H54 (cell line): Measurements from ENCODE around the gene FOXA2.
"Not testable (repeated sequence)": the region's sequence is repeated elsewhere in the genome, so short reads cannot be mapped to it uniquely, and the experiment has no call there.

Experiments
- DNase-seq: peaks from one replicate; pipeline ENCODE4 v3.0.0; 2011; ENCODE audit warnings: low spot score, mixed read lengths; ENCODE audit not compliant: insufficient read length
- FAIRE-seq: peaks from 3 replicates; lab custom pipeline; 2011; peaks lifted over from hg19 to GRCh38; lab: Jason Lieb, UNC
- POLR2A ChIP-seq: IDR thresholded peaks from 2 replicates; pipeline ENCODE4 v1.6.1; 2011; ENCODE audit warnings: low read depth, mild to moderate bottlenecking, low read length

FOXA2 gene

DNA sequence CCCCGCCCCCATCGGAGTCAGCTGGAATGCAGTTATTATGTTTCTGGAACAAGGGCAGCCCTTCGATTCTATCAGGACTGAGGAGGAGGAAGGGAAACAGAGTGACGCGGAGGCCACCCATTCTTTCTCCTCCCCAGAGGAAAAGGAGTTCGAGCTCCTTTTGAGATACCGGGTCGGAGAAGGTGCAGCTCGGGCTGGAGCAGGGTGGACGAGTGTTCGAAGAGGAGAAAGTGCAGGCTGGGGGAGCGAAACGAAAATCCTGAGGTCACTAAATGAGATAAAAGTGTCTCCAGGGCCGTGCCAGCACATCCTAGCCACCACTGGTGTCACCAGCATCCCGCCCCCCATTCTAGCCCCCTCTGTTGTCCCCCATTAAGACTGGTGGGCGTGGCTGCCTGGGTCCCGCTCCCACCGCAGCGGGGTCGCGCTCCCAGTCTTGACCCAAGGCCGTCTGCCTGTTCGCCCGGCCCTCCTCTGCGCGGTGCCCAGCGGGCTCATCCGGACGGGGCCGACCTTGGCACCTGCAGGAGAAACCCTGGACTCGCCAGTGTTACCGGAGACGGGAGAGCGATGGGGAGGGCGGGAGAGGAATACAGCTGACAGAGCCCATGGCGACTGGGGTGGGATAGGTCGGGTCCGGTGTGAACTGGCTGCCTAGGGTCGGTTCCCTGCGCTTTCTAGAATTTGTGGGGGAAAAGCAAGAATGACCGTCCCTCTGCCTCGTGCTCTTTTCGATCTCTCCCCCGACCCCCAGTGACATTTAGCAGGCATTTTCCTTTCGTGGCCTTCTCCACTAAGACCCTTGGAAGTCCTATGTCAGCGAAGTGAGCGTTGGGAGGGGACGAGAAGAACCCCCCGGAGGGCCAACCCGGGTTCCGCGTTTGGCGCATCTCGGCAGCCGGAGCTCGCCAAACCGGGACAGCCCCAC, 16.2 kb downstream of the FOXA2 start:
- DNase-seq (no peak), FAIRE-seq (no peak)
- no peak for TF ChIP-seq POLR2A

DNA sequence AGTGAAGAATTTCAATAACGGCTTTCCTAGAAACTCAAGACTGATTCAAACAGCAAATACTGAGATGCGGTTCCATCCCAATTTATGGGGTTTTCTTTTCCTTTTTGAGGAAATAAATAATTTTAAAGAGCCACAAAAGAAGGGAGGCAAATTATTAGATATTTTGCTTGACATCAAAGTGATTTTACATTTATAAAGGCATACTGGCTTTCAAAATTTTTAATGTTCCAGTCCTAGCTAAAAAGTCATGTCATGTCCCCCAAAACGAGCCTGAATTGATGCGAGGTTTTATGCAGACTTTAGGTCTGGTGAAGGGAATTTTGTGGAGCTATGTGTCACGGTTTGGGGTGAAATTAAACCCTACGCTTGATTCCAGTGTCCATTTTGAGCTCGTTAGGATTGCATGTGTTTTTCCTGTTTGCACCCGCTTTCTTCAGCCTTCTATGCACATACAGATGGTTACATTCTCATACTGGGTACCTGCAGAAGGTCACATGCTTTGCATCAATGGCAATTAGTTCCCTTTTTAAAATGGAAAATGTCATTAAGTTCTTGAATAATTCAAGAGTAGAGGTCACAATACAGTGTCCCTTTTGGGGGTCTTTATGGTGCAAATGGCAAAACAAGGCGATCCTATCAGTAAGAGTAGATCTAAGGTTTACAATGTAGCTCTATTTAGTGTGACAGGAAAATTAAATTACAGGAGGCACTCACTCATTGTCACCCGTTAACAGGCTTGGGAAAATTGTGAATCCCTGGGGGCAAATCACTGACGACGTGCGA, 17.3 kb downstream of the FOXA2 start:
- no peak for FAIRE-seq
- TF ChIP-seq POLR2A: no peak
- DNase-seq: no peak

DNA sequence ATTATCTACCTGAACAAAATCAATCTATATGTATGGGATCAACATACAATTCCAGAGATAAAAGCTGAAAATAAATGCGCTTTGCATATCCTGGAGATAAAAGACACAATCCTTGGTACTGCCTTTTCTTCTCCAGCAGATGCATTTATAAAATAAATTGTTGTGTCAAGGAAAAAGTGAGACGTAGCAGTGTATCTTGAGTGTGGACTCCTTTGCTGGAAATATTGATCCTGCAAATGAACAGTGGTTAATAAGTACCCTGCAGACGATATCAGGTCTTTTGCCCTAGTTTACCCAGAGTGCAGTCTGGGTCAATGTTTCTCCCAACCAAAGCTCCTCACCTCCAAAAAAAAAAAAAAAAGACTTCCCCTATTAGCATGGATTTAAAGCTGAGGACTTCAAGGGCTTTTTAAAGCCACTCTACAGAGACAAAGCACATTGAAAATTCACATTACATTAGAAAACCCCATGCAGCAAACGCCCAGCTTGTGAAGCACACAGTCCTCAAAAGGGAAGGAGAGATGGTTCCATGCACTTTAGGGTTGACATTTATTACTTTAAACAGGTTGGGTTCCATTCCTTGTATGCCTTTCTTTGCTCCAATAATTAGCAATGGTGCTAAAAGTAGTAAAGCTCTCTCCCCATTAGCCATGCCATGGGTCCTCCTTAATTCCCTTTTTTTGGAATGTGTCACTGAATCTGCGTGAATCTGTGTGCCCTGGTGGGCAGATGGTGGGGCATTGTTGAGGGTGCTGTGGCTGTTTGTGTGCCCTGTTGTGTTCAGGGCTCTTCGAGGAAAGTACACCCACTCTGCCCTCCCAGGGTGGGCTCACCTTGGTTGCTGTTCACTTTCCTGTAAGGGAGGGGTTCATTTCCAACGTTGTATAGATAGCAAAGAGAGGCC, 21.1 kb downstream of the FOXA2 start:
- no peak for DNase-seq
- TF ChIP-seq POLR2A: no peak
- FAIRE-seq: no peak

DNA sequence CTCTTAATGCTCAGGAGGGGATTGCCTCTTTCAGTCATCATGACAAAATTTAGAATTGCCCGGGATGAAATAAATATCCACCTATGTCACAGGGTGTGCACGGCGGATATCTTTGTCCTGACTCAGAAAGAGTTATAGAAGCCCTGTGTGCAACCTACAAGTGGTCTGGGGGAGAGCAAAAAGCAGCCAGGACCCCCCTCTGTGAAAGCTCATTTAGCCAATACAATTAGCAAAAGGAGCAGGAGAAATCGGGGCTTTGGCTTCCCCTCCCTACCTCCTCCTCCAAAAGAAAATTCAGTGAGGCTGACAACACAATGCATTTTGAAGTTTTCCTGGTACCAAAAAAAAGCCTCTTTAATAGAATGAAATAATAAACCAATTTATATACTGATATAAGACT, 21.8 kb downstream of the FOXA2 start:
- TF ChIP-seq POLR2A: no peak
- no peak for FAIRE-seq

DNA sequence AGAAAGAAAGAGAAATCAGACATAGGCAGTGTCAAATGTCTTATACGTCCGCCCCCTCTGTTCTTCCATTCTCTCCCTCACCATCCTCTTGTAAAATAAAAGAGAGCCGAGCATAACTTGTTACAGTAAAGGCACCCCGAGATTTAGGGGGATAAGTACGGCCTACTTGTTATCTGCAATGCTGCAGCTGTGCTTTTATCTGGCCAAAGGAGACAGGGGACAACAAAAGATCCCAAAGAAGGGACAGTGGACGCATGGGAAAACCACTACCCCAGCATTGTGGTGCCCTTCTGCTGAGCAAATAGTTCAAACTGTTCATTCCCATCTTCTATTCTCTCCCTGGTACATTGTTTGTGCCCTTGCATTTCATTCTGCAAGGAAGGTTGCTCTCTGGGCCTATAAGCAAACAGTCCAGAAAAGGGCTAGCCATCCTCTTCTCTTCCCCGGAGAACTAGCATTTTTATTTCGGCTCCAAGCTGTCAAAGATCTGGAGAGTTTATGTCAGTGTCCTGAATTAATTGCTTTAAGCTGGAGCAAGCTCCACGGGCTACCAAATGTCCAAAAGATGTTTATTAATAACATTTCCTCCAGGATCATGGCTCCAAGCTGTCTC, 22.3 kb downstream of the FOXA2 start:
- no peak for TF ChIP-seq POLR2A
- DNase-seq: no peak
- no peak for FAIRE-seq

More for the DNA sequence above, 21.8 kb downstream of the FOXA2 start:
- DNase-seq: no peak

DNA sequence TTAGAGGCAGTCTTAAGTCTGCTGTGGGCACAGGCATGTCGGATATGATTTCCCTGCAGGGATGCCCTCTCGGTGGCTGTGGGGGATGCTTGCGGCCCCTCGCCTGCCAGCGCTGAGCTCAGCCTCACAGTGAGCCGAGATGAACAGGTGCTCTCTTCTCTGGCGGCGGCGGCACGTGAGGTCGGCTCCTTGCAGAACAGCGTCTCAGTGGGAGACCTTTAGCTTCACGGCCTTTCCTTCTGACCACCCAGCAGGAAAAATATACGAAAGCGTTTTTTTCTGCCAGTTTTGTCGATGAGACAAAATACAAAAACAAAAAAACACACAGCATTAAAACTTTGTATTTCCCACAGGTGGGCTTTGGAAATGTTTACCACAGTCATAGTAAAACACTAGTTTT, 23.6 kb downstream of the FOXA2 start:
- TF ChIP-seq POLR2A: no peak
- FAIRE-seq (no peak), DNase-seq (no peak)

DNA sequence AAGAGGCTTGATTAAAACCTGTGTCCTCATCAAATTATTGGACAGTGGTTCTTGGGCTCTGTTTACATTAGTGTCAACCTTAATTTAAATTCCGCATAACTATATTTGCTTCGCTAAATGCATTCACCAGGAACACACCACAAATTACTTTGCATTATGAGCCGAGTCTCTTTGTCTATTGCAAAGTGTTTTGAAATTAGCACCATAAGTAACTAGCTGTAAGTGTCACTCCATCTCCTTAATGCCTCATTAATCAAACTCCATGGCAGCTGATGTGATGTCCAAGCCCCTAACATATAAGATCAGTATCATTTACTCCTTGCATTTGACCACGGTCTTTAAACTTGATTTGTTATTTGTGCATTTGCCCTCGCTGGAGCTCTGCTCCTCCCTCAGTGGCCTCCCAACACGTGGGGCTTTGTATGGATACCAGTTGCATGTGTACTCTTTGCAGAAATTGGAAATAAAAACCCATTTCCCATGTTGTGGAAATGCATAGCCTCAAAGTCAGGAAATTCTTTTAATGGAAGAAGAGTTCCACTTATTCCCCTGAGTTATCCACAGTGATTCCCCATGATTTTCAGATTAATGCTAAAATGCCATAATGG, 24.6 kb downstream of the FOXA2 start:
- FAIRE-seq: no peak
- TF ChIP-seq POLR2A: no peak
- DNase-seq: no peak

DNA sequence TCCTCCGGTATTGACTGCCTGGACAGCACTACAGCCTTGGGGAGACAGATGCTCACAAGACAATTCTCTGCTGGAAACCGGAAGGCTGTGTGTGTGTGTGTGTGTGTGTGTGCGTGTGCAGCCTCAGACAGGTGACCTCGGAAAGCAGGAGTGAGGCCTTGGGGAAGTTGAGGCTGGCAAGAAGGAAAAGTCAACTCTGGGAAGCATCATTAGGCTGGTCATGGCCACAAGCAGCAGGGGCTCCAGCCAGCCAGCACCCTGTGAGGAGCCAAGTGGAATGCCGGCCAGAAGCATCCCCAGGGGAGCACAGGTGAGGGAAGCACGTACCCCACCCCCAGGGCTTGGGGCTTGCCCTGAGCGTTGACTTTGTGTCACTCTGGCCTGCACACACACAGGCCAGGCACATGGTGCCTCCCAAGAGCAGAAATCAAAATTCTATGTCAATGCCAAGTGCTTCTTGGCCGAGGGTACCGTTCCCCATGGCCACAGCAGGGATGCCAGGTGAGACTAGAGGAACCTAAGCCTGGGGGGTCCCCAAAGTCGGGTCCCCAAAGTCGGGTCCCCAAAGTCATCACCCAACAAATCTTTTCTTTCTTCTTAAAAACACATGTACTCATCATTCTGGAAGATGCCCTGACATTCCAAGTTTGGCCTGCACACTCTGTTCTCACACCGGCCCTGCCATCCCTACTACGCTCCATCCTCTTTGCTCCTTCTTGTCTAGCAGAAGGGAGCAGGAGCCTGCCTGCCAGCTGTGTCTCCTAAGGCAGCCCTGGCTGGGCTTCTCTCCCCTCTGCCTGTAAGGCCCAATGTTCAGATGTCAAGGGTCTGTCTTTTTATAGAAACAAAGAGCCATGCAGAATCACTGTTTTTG, 26.7 kb downstream of the FOXA2 start:
- FAIRE-seq: no peak
- DNase-seq: no peak
- no peak for TF ChIP-seq POLR2A

DNA sequence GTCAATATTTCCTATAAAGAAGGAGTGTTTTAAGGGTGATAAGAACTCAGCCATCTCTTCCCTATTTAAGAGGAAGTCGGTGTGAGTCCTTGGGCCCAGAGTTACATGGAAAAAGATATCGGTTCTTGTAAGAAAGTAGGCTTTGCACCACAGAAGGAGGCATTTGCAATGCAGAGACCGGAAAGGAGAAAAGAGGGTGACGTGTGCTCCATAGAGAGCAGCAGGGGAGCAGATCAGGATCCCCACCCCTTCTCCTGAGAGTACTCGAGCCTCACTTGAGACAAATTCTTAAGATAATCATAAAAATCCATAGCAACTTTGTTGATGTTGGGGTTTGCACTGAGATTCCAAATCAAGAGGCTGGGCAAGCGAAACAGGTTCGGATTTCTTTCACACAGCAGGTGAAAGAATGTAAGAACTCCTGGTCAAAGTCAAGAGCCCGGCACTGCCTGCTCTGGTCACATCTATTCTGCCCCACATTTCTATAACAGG, 27.8 kb downstream of the FOXA2 start:
- DNase-seq (no peak), FAIRE-seq (no peak)
- no peak for TF ChIP-seq POLR2A

DNA sequence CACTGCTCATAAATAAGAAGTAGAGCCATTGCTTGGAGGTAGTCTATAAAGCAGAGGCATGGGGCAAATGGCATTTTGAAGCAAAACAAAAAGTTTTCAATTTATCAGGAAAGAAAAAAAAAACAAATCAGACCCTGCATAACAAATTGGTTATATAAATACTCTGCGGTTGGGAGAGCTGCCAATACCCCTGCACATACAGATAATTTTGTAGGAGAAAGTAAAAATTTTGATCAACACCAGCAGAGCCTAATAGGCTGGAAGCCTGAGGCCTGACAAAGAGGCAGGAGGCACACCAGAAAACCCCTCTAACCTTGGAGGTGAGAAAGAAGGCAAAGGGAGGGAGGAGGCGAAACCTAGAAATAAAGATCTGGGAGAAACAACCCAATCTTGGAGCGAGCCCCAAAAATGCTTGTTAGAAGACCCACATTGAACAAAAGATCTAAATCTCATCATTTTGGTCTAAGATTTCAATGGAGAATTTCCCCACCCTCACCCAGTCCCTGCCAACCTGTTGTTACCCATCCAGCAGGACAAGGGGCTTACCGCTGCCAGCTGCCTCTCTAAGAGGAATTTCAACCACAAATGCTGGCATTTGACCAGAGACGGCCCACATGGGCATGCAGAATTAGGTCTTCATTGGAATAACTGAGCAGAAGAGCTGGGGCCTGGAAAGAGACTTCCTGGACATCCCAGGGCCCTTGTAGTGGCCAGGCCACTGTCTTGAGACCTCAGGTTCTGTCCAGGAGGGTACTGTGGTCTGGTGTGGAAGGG, 28.4 kb downstream of the FOXA2 start:
- DNase-seq (no peak), FAIRE-seq (no peak)
- TF ChIP-seq POLR2A: no peak

DNA sequence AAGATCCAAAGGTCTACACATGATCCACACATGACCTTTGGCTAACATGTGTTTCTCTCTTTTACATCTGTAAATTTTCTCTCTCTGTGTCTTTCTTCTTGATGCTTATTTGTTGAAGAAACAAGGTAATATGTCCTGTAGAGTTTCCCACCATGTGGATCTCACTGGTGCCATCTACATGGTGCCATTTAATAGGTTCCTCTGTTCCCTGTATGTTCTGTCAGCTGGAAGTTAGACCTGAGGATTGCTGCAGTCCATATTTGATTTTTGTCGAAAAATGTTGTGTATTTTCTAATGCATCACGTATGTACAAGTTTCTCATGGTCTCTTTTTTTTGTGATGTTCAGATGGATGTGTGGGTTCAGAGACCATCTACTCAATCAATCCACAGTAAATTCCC, 30.0 kb downstream of the FOXA2 start:
- DNase-seq: no peak
- no peak for FAIRE-seq
- no peak for TF ChIP-seq POLR2A

DNA sequence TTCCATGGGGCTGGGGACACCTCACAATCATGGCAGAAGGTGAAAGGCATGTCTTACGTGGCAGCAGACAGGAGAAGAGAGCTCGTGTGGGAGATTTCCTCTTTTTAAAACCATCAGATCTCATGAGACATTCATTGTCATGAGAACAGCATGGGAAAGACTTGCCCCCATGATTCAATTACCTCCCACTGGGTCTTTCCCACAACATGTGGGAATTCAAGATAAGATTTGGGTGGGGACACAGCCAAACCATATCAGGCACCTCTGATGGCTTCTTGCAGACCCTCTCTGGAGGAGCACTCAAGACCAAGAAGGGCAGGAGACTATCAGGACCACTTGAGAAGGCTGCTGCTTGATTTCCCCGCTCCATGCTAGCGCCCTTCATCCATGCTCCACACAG, 33.9 kb downstream of the FOXA2 start:
- DNase-seq, FAIRE-seq: not testable (repeated sequence)
